Breast epithelium (tissue), 4 donors: ENCODE results near the gene PICALM. TPM values are rescaled to one million over a fixed set of nuclear protein-coding genes. Genes with fewer than 3 reads are reported as not detected.
A peak's percentile ranks its signal among the peaks of the same experiment; 100 is the strongest.

ENCODE experiments used
- DNase-seq, 2 donors: peaks; one replicate each; pipeline ENCODE4 v3.0.0-alpha.2; 2019; ENCODE audit warnings: low spot score in 2 of 2
- H3K27ac ChIP-seq, 2 donors: fragments of 200-600 bp; sonication (generic) in 1 of 2; one replicate each; pipeline ENCODE4 v1.5.1; 2016 to 2019; ENCODE audit warnings: mild to moderate bottlenecking in 1 of 2
- H3K27me3 ChIP-seq, 2 donors: fragments of 200-600 bp; sonication (generic) in 1 of 2; one replicate each; pipeline versions ENCODE4 v1.5.1 to v1.6.0; 2017 to 2019; ENCODE audit warnings: control low read depth in 1 of 2, mild to moderate bottlenecking in 1 of 2
- H3K36me3 ChIP-seq: fragments of 200-600 bp; one replicate; pipeline ENCODE4 v1.5.1; 2019
- H3K4me1 ChIP-seq, 2 donors: fragments of 200-600 bp; sonication (generic); one replicate each; pipeline ENCODE4 v1.5.1; 2016 to 2019; ENCODE audit warnings: control low read depth in 1 of 2
- H3K4me3 ChIP-seq, 3 donors: fragments of 200-600 bp; sonication (generic); 1 replicate in 2 of 3; 2 replicates in 1 of 3; pipeline ENCODE4 v1.5.1; 2016 to 2019; ENCODE audit warnings: mild to moderate bottlenecking in 3 of 3, moderate library complexity in 2 of 3
- H3K9me3 ChIP-seq, 2 donors: fragments of 200-600 bp; sonication (generic) in 1 of 2; one replicate each; pipeline ENCODE4 v1.5.1; 2016 to 2019; ENCODE audit warnings: control low read depth in 1 of 2
- CTCF ChIP-seq, 3 donors: fragments of 450-650 bp; IDR thresholded peaks; one replicate each; pipeline ENCODE4 v1.5.1; 2016 to 2017; ENCODE audit warnings: antibody characterized with exemption in 3 of 3, mild to moderate bottlenecking in 3 of 3, moderate library complexity in 3 of 3
- POLR2A ChIP-seq: fragments of 450-650 bp; IDR thresholded peaks from one replicate; pipeline ENCODE4 v1.6.1; 2016; ENCODE audit warnings: antibody characterized with exemption, mild to moderate bottlenecking, moderate library complexity
- POLR2AphosphoS5 ChIP-seq, 3 donors: sonication (generic); formaldehyde crosslinking; IDR thresholded peaks; one replicate each; pipeline ENCODE4 v1.6.1; 2017; ENCODE audit warnings: antibody characterized with exemption in 3 of 3
- intact Hi-C: fragments of 100-400 bp; cut with DNase I; formaldehyde crosslinking; loops from one replicate; pipeline ENCODE4 v1.15.1; 2023; ENCODE audit warnings: low total_unique reads
- total RNA-seq, 3 donors: library from RNA; depleted of rRNA; stranded (reverse); fragments of >200 nt; gene quantifications; one replicate each; pipeline ENCODE4 v1.1.0, GENCODE V29; 2016

PICALM gene
- total RNA-seq, 3 donors from 2014 or later = 327 to 336 (median 328) TPM

GRCh38 chr11:86079421-86079820 is 10.5 kb upstream of the PICALM start:
- H3K4me3 ChIP-seq = no peak overlapping the region
- no peaks in the 10 kb centered on the region for H3K36me3 ChIP-seq
- no peak for DNase-seq
- no peak overlapping the region for H3K27ac ChIP-seq
- no peaks in the 10 kb centered on the region for H3K9me3 ChIP-seq
- no peaks in the 10 kb centered on the region for H3K4me1 ChIP-seq
- intact Hi-C loops = no loop called here
- TF ChIP-seq POLR2A = no peak
- no peak for TF ChIP-seq POLR2AphosphoS5 (IDR thresholded peaks at IDR 0.05)
- no peak for TF ChIP-seq CTCF (IDR thresholded peaks at IDR 0.05)
- no peaks in the 10 kb centered on the region for H3K27me3 ChIP-seq

- intact Hi-C loops = no loop called here
- no peak for DNase-seq
- H3K4me3 ChIP-seq = no peak overlapping the region
- no peaks in the 10 kb centered on the region for H3K9me3 ChIP-seq
- no peaks in the 10 kb centered on the region for H3K4me1 ChIP-seq
- no peaks in the 10 kb centered on the region for H3K36me3 ChIP-seq
- TF ChIP-seq CTCF (IDR thresholded peaks at IDR 0.05) = no peak
- H3K27ac ChIP-seq = no peak overlapping the region
- no peaks in the 10 kb centered on the region for H3K27me3 ChIP-seq
Observed at GRCh38 chr11:86073948-86074347, 5.1 kb upstream of the PICALM start.

GRCh38 chr11:86072211-86072610 is 3.3 kb upstream of the PICALM start:
- no peaks in the 10 kb centered on the region for H3K36me3 ChIP-seq
- H3K27ac ChIP-seq = no peak overlapping the region
- H3K27me3 ChIP-seq = no peaks in the 10 kb centered on the region
- intact Hi-C loops = no loop called here
- H3K9me3 ChIP-seq = no peaks in the 10 kb centered on the region
- H3K4me3 ChIP-seq = no peak overlapping the region
- TF ChIP-seq POLR2A (no peak), CTCF (IDR thresholded peaks at IDR 0.05) (no peak), POLR2AphosphoS5 (IDR thresholded peaks at IDR 0.05) (no peak)
- H3K4me1 ChIP-seq = no peaks in the 10 kb centered on the region
- DNase-seq = no peak

GRCh38 chr11:86070142-86071056 is 1.5 kb upstream of the PICALM start:
- H3K4me3 ChIP-seq = no peak overlapping the region

More at GRCh38 chr11:86070142-86071056, 1.5 kb upstream of the PICALM start:
- H3K9me3 ChIP-seq = no peaks in the 10 kb centered on the region
- TF ChIP-seq POLR2AphosphoS5 (IDR thresholded peaks at IDR 0.05) (no peak), CTCF (IDR thresholded peaks at IDR 0.05) (no peak), POLR2A (no peak)
- no peaks in the 10 kb centered on the region for H3K36me3 ChIP-seq
- no peak for DNase-seq
- H3K27ac ChIP-seq = peak overlapping the region; percentile 97 to 99
- H3K27me3 ChIP-seq = no peaks in the 10 kb centered on the region
- no peaks in the 10 kb centered on the region for H3K4me1 ChIP-seq
- intact Hi-C loops = no loop called here
